Sciatic nerve (tissue), 2 donors: ENCODE data around the gene IGFBP4. TPM values are rescaled to one million over a fixed set of nuclear protein-coding genes. Genes with fewer than 3 reads are reported as not detected.

Source experiments
- ATAC-seq: fragments of 200-7000 bp; cut with Tn5 transposase; one replicate; pipeline ENCODE4 v1.9.1; 2020; ENCODE audit warnings: mild to moderate bottlenecking, moderate library complexity
- DNase-seq: peaks from one replicate; pipeline ENCODE4 v3.0.0-alpha.2; 2020; ENCODE audit warnings: low spot score
- intact Hi-C: fragments of 100-400 bp; cut with DNase I; formaldehyde crosslinking; loops from one replicate; pipeline ENCODE4 v1.14.2; 2022
- total RNA-seq: library from RNA; stranded (reverse); fragmentation: NEBNext Ultra II Directional; extraction: Animal tissue kit (Norgen Biotek cat#: 25700); gene quantifications from one replicate; pipeline ENCODE4 v1.2.1, GENCODE V29; 2021
- donor health status: DM: no; HTN: no; CAD: no.
- donor health status: DM: no; HTN: no; CAD: no.

The IGFBP4 gene
- total RNA-seq, 1 donor from 2014 or later: 680 TPM

DNA sequence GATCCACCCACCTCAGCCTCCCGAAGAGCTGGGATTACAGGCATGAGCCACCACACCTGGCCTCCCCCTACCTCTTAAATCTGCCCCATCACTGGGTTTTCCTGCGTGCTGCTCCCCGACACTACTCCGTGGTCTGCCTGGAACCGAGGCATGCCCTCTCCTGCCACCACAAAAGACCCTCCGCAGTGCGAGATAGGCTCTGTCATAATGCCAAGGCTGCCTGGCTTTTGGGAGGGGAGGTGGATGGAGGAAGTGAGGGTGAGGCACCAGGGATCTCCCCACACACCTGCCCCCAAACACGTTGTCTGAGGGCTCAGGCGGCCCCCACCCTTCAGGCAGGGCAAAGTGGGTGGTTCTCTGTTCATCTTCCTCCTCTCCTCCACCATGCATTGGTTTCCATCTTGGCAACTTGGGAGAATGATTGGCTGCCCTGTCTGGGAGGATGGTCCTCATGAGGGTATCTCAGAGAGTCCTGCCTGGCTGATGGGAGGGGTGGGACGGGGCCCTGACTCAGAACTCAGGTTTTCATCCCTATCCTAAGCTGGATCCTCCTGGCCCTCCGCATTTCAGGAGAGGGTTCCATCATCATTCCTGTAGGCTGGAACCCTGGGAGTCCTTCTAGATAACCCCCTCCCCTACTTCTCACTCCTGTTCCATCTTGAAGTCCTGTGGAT lies 23.2 kb downstream of the IGFBP4 start:
- DNase-seq: no peak
- intact Hi-C loops: no loop called here
- no peak for ATAC-seq

DNA sequence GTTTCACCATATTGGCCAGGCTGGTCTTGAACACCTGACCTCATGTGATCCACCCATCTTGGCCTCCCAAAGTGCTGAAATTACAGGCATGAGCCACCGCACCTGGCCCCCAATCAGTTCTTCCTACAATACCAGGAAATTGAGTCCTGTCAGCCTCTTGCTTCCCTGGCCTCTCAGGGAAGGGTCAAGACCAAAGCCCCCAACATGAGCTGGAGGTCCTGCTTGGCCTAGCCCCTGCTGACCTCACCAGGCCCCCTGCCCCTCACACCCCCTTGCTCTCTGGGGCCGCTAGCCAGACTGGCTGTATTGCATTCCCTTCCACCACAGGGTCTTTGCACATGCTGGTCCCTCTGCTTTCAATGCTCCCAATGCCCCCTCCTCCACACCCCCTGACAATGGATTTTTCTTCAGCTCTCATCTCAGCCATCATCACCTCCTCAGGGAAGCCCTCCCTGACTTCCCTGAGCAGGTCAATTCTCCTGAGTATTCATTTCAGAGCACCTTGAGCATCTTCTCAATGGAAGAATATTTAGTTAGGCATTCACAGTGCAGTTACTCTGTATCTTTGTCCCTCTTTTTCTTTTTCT lies 24.1 kb downstream of the IGFBP4 start:
- DNase-seq: no peak
- intact Hi-C loops: no loop called here
- ATAC-seq: no peak

DNA sequence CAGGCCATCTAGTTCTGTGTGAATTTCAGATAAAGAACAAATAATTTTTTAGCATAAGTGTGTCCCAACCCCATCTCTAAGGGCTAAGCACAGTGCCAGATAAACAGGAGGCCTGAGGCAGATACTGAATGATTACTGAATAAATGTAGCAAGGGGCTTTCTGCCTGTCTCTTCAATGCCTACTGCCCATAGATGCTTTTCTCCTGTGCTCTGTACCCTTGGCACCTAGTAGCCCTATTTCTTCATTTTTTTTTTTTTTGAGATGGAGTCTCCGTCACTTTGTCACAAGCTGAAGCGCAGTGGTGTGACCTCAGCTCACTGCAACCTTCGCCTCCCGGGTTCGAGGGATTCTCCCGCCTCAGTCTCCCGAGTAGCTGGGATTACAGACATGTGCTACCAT lies 25.3 kb downstream of the IGFBP4 start:
- ATAC-seq: no peak
- DNase-seq: no peak
- intact Hi-C loops: no loop called here

DNA sequence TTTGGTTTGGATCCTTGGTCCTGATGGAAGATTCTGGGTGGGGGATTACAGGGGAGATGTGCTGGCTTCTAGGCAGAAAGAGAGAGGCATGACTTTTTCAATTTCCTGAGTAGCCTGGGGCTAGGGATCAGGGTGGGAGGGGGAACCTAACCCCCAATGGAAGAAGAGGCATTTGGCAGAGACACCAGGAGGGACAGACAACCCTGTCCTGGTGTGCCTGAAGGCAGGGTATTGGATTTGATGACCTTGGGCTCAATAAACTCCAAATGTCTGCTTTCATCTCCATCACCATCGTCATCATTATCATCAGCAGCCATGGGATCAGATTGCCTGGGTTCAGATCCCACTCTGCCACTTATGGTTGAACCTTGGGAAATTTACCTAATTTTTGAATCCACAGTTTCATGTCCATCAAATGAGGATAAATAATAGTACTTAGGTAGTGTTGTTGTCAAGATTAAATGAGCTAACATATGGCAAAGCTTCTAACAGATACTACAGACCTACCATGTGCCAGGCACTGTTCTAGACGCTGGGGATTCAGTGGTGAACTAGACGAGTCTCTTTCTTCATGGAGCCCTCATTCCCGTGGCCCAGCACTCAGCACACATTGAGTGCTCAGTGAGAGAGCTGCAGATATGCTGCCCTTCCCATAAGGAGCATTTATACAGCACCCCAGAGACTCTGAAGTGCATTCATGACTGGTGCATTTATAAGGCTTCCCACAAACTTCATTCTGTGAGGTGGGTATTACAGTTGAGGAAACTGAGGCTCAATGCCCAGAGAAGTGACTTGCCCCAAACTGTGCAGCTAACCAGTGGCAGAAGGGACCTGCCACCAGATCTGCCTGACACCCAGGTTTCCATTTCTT lies 26.8 kb downstream of the IGFBP4 start:
- intact Hi-C loops: loop anchor here (5.0 kb wide), 1 partner anchor 823 kb away; no protein-coding TSS in a partner anchor
- DNase-seq (no peak), ATAC-seq (no peak)

DNA sequence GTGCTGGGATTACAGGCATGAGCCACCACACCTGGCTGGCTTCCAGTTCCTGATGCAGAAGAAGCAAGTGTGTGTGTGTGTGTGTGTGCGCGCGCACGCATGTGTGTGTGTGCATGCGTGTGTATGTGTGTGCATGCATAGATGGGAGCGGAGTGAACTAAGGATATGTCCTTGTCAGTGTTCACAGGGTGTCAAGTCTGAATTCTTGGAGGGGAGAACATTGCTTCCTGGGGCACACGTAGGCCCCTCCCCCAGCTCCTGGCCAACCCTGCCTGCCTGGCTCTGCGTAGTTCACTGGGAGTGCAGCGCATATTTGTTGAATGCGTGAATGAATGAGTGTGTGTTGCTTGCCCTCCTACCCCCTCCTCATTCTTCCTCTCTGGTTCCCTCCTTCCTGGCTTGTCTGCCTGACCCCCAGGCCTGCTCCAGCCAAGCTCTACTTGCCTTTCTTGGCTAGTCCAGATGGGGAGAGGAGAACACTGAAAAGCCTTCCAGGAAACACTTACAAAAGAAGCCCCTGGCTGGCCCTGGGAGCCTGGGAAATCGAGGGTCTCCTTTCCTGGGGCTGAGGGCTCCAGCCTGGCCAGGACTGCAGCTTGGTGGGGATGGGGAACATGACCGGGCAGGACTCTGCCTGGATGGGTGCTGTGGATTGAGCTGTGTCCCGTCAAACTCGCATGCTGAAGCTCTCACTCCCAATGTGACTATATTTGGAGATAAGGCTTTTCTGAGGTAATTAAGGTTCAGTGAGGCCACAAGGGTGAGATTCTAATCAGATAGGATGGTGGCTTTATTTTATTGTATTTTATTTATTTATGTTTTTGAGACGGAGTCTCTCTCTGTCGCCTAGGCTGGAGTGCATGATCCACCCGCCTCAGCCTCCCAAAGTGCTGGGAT lies 27.9 kb downstream of the IGFBP4 start:
- intact Hi-C loops: loop anchor here (5.0 kb wide), 1 partner anchor 824 kb away; no protein-coding TSS in a partner anchor
- DNase-seq (no peak), ATAC-seq (peak; percentile 20)

DNA sequence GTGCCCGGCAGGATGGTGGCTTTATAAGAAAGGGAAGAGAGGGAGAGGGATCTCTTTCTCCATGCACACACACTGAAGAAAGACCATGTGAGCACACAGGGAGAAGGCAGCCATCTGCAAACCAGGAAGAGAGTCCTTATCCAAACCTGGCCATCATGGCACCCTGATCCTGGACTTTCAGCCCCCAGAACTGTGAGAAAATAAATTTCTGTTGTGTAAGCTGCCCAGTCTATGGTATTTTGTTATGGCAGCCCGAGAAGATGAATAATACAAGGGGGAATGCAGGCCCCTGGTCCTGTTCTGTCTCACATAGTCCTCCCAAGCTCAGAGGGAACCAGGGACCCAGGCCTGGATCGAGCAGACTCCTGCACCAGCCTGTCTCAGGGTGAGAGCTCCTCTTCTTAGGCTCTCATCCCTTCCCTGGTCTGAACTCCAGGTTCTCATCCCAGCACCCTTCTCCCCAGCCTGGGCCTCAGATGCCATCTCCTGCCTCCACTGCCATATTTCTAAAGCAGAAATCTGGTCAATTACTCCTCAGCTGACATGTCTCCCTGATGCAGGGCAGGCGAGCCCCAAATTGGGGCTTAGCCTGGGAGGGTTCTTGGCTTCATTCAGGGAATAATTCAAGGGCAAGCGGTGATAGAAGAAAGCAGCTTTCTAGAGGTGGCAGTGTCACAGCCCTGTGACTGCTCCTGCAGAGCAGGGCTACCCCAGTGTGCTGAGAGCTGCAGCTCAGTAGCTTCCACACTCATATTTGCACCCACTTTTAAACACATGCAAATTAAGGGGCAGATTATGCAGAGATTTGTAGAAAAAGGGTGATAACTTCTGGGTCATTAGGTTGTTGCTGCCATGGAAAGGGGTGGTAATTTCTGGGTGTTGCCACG lies 28.8 kb downstream of the IGFBP4 start:
- ATAC-seq: no peak
- intact Hi-C loops: loop anchor here (5.0 kb wide), 1 partner anchor 825 kb away; no protein-coding TSS in a partner anchor
- no peak for DNase-seq

DNA sequence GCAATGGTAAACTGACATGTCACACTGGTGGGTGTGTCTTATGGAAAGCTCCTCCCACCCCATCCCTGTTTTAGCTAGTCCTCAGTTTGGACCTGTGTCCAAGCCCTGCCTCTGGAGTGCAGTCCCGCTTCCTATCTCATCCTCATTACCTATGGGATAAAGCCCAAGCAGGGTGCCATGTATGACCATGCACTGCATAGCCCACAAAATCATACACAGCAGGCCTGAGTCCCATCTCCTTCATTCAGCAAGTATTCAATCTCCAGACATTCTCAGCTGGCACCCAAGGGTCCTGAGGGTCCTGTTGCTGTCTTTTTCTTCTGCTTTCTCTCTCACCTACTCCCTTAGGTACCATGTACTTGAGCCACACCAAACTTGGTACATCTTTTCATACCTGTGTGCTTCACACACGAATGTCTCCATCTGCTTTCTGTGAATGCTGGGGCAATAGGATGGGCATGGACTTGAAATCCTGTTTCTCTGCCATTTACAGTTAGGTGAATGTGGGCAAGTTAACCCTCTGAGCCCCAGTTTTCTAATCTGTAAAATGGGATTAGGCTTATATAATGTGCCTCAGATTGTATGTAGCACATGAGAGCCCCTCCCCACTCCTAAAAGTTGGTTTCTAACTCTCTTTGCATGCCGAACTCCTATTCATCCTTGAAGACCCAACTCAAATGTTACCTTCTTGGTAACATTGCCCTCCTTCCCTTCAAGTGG lies 29.6 kb downstream of the IGFBP4 start:
- intact Hi-C loops: loop anchor here (5.0 kb wide), 1 partner anchor 826 kb away; no protein-coding TSS in a partner anchor
- no peak for DNase-seq

DNA sequence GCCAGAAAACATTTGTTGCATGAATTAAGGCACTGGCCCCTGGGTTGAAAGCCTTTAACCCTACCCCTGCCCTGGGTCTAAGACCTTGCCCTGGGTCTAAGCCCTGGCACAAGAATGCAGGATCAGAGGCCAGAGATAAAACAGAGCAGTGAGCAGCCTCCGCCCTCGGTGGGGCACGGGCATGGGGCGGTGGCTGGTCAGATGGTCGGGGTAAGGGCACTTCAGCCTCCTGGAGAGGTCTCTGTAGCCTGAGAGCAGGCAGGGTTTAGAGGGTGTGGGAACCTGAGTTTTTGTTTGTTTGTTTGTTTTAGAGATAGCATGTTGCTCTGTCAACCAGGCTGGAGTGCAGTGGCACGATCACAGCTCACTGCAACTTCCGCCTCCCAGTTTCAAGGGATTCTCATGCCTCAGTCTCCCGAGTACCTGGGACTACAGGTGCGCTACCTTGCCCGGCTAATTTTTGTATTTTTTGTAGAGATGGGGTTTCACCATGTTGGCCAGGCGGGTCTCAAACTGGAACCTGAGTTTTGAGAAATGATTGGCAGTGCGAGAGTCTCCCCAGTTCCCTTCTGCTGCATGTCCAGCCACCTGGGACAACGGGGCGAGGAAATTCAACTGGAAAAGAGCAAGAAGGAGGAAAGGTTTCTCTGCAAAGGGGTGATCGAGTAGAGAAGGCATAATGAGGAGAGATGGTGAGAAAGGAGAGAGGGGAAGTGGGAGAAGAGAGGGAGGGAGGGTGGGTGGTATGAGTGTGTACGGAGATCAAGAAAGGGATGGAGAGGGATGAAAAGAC lies 30.5 kb downstream of the IGFBP4 start:
- intact Hi-C loops: loop anchor here (5.0 kb wide), 1 partner anchor 826 kb away; no protein-coding TSS in a partner anchor
- DNase-seq (no peak), ATAC-seq (no peak)

More for the DNA sequence above, 29.6 kb downstream of the IGFBP4 start:
- no peak for ATAC-seq

DNA sequence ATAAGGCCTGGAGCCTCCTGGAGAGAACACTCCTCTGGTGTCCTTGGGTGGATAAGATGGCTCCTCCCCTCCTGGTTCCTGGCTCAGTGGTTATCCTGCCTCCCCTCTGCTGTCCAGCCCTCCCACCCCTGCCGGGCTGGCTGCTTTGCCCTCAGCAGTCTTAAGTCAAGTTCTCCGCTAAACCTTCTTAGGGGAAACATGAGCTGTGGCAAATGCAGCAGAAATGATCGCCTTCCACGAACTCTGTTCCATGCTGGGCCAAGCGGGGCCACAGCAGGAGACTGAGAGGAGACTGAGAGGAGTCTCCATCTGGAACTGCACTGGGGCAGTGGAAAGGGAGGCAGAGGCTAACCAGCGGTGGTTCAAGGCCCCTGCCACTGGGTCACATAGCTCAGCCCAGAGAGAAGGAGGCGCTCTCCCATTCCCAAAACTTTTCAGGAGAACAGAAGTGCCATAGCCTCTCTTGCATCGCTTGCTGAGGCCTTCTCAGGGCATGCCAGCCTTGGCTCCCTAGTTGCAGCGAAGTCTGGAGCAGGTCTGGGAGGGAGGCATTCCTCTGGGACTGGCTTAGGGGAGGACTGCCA lies 31.3 kb downstream of the IGFBP4 start:
- DNase-seq (no peak), ATAC-seq (no peak)
- intact Hi-C loops: loop anchor here (5.0 kb wide), 2 partner anchors 32 to 827 kb away; partner anchors contain the start of gene IGFBP4

DNA sequence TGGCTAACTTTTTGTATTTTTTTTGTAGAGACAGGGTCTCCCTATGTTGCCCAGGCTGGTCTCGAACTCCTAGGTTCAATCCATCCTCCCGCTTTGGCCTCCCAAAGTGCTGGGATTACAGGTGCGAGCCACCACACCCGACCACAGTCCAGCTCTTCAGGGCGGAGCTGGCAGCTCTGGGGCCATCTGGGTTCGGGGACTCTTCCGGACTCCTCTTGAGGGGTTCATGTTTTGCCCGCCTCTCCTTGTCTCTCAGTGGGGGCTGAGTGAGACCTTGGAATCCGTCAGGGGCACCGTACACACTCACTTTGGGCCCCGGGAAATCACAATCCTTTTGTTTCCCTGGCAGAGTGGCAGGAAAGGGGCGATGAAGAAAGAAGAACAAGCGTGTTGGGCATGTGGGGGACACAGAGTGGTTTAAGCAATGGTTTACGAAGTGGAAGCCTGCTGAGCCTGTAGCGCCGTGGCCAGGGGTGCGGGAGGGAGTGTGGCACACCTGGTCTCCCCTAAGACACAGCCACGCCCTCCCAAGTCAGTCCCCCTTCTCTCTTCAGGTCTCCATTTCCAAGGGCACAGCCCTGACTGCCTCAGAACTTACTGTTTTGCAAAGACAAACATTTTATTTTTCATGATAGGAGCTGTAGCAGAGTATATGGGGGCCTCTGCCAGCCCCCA lies 32.1 kb downstream of the IGFBP4 start:
- ATAC-seq (peak; percentile 4), DNase-seq (no peak)
- intact Hi-C loops: loop anchor here (5.0 kb wide), 1 partner anchor 33 kb away; the partner anchor contains the start of gene IGFBP4

DNA sequence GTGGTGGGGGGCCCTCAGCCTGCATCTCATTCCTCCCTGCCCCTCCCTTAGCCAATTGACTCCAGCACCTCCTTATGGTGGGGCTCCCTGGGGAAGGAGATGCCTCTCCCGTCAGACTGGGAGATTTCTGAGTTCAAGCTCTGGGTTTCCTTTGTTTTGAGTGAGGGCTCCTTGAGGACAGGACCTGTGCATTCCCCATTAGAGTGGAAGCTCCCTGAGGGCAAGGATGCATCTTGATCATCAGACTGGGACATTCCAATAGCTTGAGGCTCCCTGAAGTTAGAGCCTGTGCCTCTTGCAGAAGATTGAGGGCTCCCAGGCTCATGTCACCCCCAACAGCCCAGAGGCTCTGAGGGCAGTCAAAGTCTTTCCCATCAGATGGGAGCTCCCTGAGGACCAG lies 34.5 kb downstream of the IGFBP4 start:
- intact Hi-C loops: loop anchor here (5.0 kb wide), 1 partner anchor 35 kb away; the partner anchor contains the start of gene IGFBP4
- DNase-seq: no peak
- no peak for ATAC-seq

DNA sequence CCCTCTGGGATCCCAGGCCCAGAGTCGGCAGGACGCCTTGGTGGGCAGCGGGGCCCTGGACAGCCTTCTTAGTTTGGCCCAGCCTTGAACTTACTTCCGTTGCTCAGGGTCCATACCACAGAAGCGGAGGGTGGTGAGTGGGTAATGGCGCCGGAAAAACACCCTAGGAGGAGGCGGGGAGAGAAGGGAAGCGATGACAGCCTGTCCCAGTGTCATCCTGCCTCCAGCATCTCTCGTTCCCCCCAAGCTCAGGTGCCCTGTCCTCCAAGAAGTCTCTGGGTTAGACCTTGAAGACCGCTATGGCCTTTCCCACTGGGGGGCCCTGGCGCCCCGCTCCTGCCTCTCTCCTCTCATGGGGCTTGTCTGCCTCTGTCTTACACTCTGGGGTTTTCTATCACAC lies 35.2 kb downstream of the IGFBP4 start:
- intact Hi-C loops: loop anchor here (5.0 kb wide), 1 partner anchor 36 kb away; the partner anchor contains the start of gene IGFBP4
- no peak for ATAC-seq
- no peak for DNase-seq

DNA sequence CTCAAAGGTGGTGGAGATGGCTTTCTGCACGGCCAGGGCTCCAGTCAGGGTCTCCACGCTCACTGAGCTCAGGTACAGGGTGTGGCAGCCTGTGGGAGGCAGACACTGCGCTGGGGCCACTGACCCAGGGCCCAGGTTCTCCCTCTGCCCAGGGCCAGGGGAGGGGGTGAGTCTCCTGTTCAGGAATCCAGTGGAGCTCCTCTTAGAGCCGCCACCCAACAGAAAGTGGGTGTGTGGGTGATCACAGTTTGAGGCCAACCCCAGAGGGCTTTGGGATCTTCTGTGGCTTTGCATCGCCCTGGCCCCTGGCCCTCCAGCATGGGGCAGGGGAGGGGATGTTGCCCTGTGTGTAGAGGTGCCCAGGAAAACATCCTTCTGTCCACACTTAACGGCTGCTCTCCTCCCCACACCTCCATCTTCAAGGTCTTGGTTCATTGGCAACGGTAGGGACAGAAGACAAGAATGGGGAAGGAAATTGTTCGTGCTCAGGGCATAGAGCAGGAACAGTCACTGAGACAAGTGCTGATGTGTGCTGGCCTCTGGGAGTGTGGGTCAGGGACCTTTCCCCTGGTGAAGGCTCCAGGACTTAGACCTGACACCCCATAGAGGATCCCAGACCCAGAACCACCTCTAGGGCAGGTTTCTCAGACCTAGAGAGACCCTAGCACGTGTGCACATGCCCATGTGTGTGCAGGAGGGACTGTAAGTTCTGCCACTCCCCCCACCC lies 36.7 kb downstream of the IGFBP4 start:
- ATAC-seq: no peak
- intact Hi-C loops: loop anchor here (5.0 kb wide), 1 partner anchor 38 kb away; the partner anchor contains the start of gene IGFBP4
- no peak for DNase-seq

DNA sequence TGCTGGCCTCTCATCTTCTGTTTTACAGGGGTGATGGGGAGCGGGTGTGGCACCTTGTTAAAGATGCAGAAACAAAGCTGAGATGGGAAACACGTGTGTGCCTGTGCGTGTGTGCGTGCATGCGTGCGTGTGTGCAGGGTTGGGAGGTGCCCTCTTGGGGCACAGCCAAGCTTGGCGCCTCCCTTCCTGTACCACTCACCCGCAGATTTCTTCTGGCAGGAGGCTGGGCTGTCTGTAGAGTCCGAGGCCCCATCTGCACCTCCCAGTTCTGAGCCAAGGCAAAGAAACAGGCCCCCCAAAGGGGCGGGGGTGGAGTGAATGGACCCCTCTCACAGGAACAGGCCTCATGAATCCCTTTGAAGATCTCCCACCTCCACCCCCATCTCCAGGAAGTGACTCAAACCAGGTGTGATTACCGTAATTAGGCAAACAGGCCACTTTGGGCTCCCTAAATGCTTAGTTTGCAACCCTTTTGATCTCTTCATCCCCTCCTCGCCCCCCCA lies 37.3 kb downstream of the IGFBP4 start:
- ATAC-seq: no peak
- DNase-seq: no peak
- intact Hi-C loops: no loop called here
